ENCODE measurements around the gene TRIM75. TPM values are rescaled to one million over a fixed set of nuclear protein-coding genes. Genes with fewer than 3 reads are reported as not detected.

Gene TRIM75
- total RNA-seq, 2 experiments from 2014 or later, result not detected

DNA sequence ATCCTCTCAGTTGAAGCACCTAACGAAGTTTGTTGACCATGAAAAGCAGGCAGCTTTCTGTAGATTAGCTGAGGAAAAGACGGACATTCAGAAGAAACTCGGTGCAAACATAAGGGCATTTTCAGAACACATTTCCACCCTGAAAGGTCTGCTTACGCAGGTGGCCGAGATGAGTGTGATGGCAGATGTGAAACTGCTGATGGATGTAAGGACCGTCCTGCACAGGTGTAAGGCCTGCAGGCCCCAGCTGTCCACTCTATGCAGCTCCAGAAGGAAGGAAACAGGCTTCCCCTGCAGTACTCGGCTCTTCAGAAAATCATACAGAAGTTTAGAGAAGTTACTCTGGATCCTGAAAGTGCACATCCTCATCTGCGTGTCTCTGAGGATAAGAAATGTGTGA lies 42.7 kb upstream of the TRIM75 start:
- TF ChIP-seq, protein P1, sequence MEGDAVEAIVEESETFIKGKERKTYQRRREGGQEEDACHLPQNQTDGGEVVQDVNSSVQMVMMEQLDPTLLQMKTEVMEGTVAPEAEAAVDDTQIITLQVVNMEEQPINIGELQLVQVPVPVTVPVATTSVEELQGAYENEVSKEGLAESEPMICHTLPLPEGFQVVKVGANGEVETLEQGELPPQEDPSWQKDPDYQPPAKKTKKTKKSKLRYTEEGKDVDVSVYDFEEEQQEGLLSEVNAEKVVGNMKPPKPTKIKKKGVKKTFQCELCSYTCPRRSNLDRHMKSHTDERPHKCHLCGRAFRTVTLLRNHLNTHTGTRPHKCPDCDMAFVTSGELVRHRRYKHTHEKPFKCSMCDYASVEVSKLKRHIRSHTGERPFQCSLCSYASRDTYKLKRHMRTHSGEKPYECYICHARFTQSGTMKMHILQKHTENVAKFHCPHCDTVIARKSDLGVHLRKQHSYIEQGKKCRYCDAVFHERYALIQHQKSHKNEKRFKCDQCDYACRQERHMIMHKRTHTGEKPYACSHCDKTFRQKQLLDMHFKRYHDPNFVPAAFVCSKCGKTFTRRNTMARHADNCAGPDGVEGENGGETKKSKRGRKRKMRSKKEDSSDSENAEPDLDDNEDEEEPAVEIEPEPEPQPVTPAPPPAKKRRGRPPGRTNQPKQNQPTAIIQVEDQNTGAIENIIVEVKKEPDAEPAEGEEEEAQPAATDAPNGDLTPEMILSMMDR (IDR thresholded peaks at IDR 0.05), result no peak
- Histone ChIP-seq H3K27ac (ENCODE audit: low read depth in 1 of 2, low read length in 2 of 2) (no peak overlapping the region), H3K4me1 (ENCODE audit: insufficient read depth, low read length) (no peaks in the 10 kb centered on the region), H3K9me3 (ENCODE audit: control insufficient read depth in 1 of 2, insufficient read depth in 1 of 2, low read length in 2 of 2) (no peaks in the 10 kb centered on the region), H3K27me3 (ENCODE audit: control insufficient read depth in 1 of 2, insufficient read depth in 2 of 2, low read length in 2 of 2) (no peaks in the 10 kb centered on the region), H3K36me3 (ENCODE audit: insufficient read depth, low read length) (no peaks in the 10 kb centered on the region), H3K4me3 (ENCODE audit: low read length) (no peak overlapping the region)
- H3K4me1 Mint-ChIP-seq (ENCODE audit: low read depth), result no peaks in the 10 kb centered on the region
- DNase-seq (no peak), ATAC-seq (ENCODE audit: poor library complexity) (no peak)
- no peak overlapping the region for H3K4me3 Mint-ChIP-seq
- intact Hi-C loops (cut with DNase I, micrococcal nuclease), result no loop called here
- no peaks in the 10 kb centered on the region for H3K36me3 Mint-ChIP-seq (ENCODE audit: low read depth)
- peaks cover 9% of the 10 kb centered on the region for H3K27me3 Mint-ChIP-seq
- ChIA-PET POLR2A (no interaction called here), CTCF (no interaction called here)
- H3K27ac Mint-ChIP-seq, result no peak overlapping the region
- H3K9me3 Mint-ChIP-seq, result no peaks in the 10 kb centered on the region

DNA sequence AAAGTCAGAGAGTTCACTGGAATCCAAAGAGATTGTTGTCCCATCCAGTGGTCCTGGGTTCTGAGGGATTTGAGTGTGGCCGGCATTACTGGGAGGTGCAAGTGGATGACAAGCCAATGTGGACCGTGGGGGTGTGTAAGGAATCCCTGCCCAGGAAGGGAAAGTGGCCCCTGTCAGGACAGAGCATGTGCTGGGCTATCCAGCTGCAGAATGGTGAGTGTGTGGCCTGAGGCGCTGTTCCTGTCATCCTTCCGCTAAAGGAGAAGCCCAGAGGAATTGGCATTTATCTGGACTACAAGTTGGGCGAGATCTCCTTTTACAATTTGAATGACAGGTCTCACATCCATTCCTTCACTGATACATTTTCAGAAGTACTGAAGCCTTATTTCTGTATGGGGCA lies 42.3 kb upstream of the TRIM75 start:
- ATAC-seq (ENCODE audit: poor library complexity) (no peak), DNase-seq (no peak)
- no peak overlapping the region for H3K27ac Mint-ChIP-seq
- ChIA-PET CTCF (no interaction called here), POLR2A (no interaction called here)
- H3K4me1 ChIP-seq (ENCODE audit: insufficient read depth, low read length), result no peaks in the 10 kb centered on the region
- no peaks in the 10 kb centered on the region for H3K9me3 ChIP-seq (ENCODE audit: control insufficient read depth in 1 of 2, insufficient read depth in 1 of 2, low read length in 2 of 2)
- no peaks in the 10 kb centered on the region for H3K9me3 Mint-ChIP-seq
- H3K4me3 Mint-ChIP-seq, result no peak overlapping the region
- H3K27ac ChIP-seq (ENCODE audit: low read depth in 1 of 2, low read length in 2 of 2), result no peak overlapping the region
- H3K27me3 Mint-ChIP-seq, result peaks cover 9% of the 10 kb centered on the region
- H3K36me3 ChIP-seq (ENCODE audit: insufficient read depth, low read length), result no peaks in the 10 kb centered on the region
- H3K4me1 Mint-ChIP-seq (ENCODE audit: low read depth), result no peaks in the 10 kb centered on the region
- TF ChIP-seq, protein P1 (IDR thresholded peaks at IDR 0.05), result no peak
- intact Hi-C loops (cut with DNase I, micrococcal nuclease), result no loop called here
- no peaks in the 10 kb centered on the region for H3K36me3 Mint-ChIP-seq (ENCODE audit: low read depth)
- no peak overlapping the region for H3K4me3 ChIP-seq (ENCODE audit: low read length)
- no peaks in the 10 kb centered on the region for H3K27me3 ChIP-seq (ENCODE audit: control insufficient read depth in 1 of 2, insufficient read depth in 2 of 2, low read length in 2 of 2)

DNA sequence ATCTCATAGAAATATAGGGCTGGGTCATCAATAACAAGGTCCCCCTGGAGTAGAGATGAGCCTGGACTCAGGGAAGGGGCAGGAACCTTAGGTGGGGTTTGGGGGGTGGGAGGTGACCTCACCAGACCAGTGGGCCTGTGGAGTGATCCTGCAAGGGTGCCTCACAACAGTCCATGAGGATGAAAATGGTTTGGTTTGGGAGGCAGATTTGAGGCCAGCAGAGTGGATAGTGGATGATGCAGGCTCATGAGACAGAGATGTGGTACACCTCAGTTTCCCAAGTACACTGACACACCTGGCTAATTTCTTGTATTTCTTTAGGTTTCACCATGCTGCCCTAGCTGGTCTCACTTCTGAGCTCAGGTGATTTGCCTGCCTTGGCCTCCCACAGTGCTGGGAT lies 40.0 kb upstream of the TRIM75 start:
- Mint-ChIP-seq H3K27ac (no peak overlapping the region), H3K36me3 (ENCODE audit: low read depth) (no peaks in the 10 kb centered on the region), H3K9me3 (no peaks in the 10 kb centered on the region), H3K27me3 (peaks cover 5% of the 10 kb centered on the region), H3K4me1 (ENCODE audit: low read depth) (no peaks in the 10 kb centered on the region), H3K4me3 (no peak overlapping the region)
- CTCF ChIA-PET, result no interaction called here
- no peak overlapping the region for H3K4me3 ChIP-seq (ENCODE audit: low read length)
- intact Hi-C loops (cut with DNase I, micrococcal nuclease), result no loop called here
- ATAC-seq (ENCODE audit: poor library complexity), result no peak
- no peaks in the 10 kb centered on the region for H3K4me1 ChIP-seq (ENCODE audit: insufficient read depth, low read length)
- no peaks in the 10 kb centered on the region for H3K9me3 ChIP-seq (ENCODE audit: control insufficient read depth in 1 of 2, insufficient read depth in 1 of 2, low read length in 2 of 2)
- no peaks in the 10 kb centered on the region for H3K27me3 ChIP-seq (ENCODE audit: control insufficient read depth in 1 of 2, insufficient read depth in 2 of 2, low read length in 2 of 2)
- POLR2A ChIA-PET, result no interaction called here
- no peaks in the 10 kb centered on the region for H3K36me3 ChIP-seq (ENCODE audit: insufficient read depth, low read length)
- no peak for DNase-seq
- H3K27ac ChIP-seq (ENCODE audit: low read depth in 1 of 2, low read length in 2 of 2), result no peak overlapping the region
- TF ChIP-seq, protein P1 (IDR thresholded peaks at IDR 0.05), result no peak

All from CD4-positive, alpha-beta T cell (primary cell).